SK-N-SH (cell line): Measurements from ENCODE around the gene ACER3. TPM values are rescaled to one million over a fixed set of nuclear protein-coding genes. Genes with fewer than 3 reads are reported as not detected.

ENCODE experiments used
- CTCF ChIA-PET: fragments of 300-600, 350-600 bp; formaldehyde crosslinking; extraction: SDS; loops from one replicate; lab custom pipeline; 2021; lab: Yijun Ruan, JAX
- POLR2A ChIA-PET: fragments of 350-600 bp; sonication (Branson Sonifier 250); formaldehyde crosslinking; extraction: SDS; loops from one replicate; lab custom pipeline; 2020; ENCODE audit warnings: antibody characterized with exemption, inconsistent platforms; lab: Yijun Ruan, JAX
- DNase-seq: peaks from one replicate; pipeline ENCODE4 v3.0.0; 2012
- H2AFZ ChIP-seq: fragments of 200-600 bp; sonication (generic); 2 replicates; pipeline ENCODE4 v1.8.1; 2016; ENCODE audit warnings: antibody characterized with exemption, mild to moderate bottlenecking, low read depth
- H3F3A ChIP-seq: fragments of 200-600 bp; sonication (generic); replicated peaks from 2 replicates; pipeline ENCODE3; 2016; ENCODE audit warnings: antibody characterized with exemption, mild to moderate bottlenecking; ENCODE audit not compliant: insufficient read depth
- H3K27ac ChIP-seq, 2 experiments: fragments of 200-500 bp in 1 of 2; fragments of 200-600 bp in 1 of 2; sonication (Bioruptor generic) in 1 of 2; sonication (generic), shearing (Covaris generic) in 1 of 2; 2 replicates each; pipeline versions ENCODE4 v1.5.1 to v1.6.1; 2014 to 2016; ENCODE audit warnings: low read depth in 2 of 2, inconsistent platforms in 1 of 2, low read length in 1 of 2, mild to moderate bottlenecking in 1 of 2, mixed read lengths in 1 of 2
- H3K27me3 ChIP-seq: fragments of 200-600 bp; sonication (generic), shearing (Covaris generic); 2 replicates; pipeline ENCODE4 v1.6.1; 2016; ENCODE audit warnings: mixed run types; ENCODE audit not compliant: insufficient read depth
- H3K36me3 ChIP-seq, 2 experiments: fragments of 200-500 bp in 1 of 2; fragments of 200-600 bp in 1 of 2; sonication (Bioruptor generic) in 1 of 2; sonication (generic) in 1 of 2; replicated peaks in 1 of 2; 2 replicates each; pipeline versions ENCODE3 to v1.5.1; 2014 to 2016; ENCODE audit warnings: low read length in 1 of 2, mild to moderate bottlenecking in 1 of 2; ENCODE audit not compliant: insufficient read depth in 2 of 2, control insufficient read depth in 1 of 2
- H3K4me1 ChIP-seq, 2 experiments: fragments of 200-500 bp in 1 of 2; fragments of 200-600 bp in 1 of 2; sonication (Bioruptor generic) in 1 of 2; sonication (generic), shearing (Covaris generic) in 1 of 2; 2 replicates each; pipeline versions ENCODE4 v1.5.1 to v1.6.1; 2014 to 2016; ENCODE audit warnings: low read depth in 1 of 2, low read length in 1 of 2, mixed run types in 1 of 2; ENCODE audit not compliant: insufficient read depth in 2 of 2, control insufficient read depth in 1 of 2
- H3K4me2 ChIP-seq: fragments of 200-600 bp; sonication (generic), shearing (Covaris generic); 2 replicates; pipeline ENCODE4 v1.6.1; 2017; ENCODE audit warnings: mixed run types
- H3K4me3 ChIP-seq, 2 experiments: fragments of 200-500 bp in 1 of 2; fragments of 200-600 bp in 1 of 2; sonication (Bioruptor generic) in 1 of 2; sonication (generic), shearing (Covaris generic) in 1 of 2; 2 replicates each; pipeline versions ENCODE4 v1.5.1 to v1.8.1; 2014 to 2016; ENCODE audit warnings: low read depth in 2 of 2, inconsistent platforms in 1 of 2, low read length in 1 of 2, mild to moderate bottlenecking in 1 of 2, mixed read lengths in 1 of 2, moderate library complexity in 1 of 2
- H3K79me2 ChIP-seq: fragments of 200-600 bp; sonication (generic); 2 replicates; pipeline ENCODE4 v1.8.1; 2017; ENCODE audit warnings: mild to moderate bottlenecking; ENCODE audit not compliant: insufficient read depth
- H3K9ac ChIP-seq: fragments of 200-600 bp; sonication (generic); 2 replicates; pipeline ENCODE4 v1.6.1; 2017; ENCODE audit warnings: mixed run types
- H3K9me2 ChIP-seq: fragments of 200-600 bp; sonication (generic); 2 replicates; pipeline ENCODE4 v1.6.1; 2017; ENCODE audit warnings: mixed run types
- H3K9me3 ChIP-seq: fragments of 200-600 bp; sonication (generic); 2 replicates; pipeline ENCODE4 v1.6.1; 2017; ENCODE audit warnings: mixed run types, mild to moderate bottlenecking, moderate library complexity
- H4K20me1 ChIP-seq: fragments of 200-600 bp; sonication (generic); 2 replicates; pipeline ENCODE4 v1.6.1; 2017; ENCODE audit warnings: mild to moderate bottlenecking, mixed run types; ENCODE audit not compliant: insufficient read depth
- CHD2 ChIP-seq: fragments of 150-350 bp; IDR thresholded peaks from 2 replicates; pipeline ENCODE4 v1.6.1; 2018; ENCODE audit warnings: low read length; ENCODE audit not compliant: partially characterized antibody
- EZH2phosphoT487 ChIP-seq: fragments of 200-600 bp; sonication (generic); IDR thresholded peaks from 2 replicates; pipeline ENCODE4 v1.6.1; 2017; ENCODE audit warnings: low read depth, mixed run types, mild to moderate bottlenecking, antibody characterized with exemption, moderate library complexity, borderline replicate concordance
- GABPA ChIP-seq: IDR thresholded peaks from 2 replicates; pipeline ENCODE4 v1.4.0; 2012; ENCODE audit warnings: low read depth, mild to moderate bottlenecking
- GATA2 ChIP-seq: sonication (generic); formaldehyde crosslinking; IDR thresholded peaks from 2 replicates; pipeline ENCODE4 v1.5.0; 2020; ENCODE audit warnings: mild to moderate bottlenecking, missing genetic modification reagents
- IRF3 ChIP-seq: fragments of 150-350 bp; IDR thresholded peaks from 2 replicates; pipeline ENCODE4 v1.6.1; 2016; ENCODE audit warnings: mild to moderate bottlenecking, low read depth, low read length
- MAX ChIP-seq: IDR thresholded peaks from 2 replicates; pipeline ENCODE4 v1.4.0; 2012; ENCODE audit warnings: low read depth
- NFIC ChIP-seq: IDR thresholded peaks from 2 replicates; pipeline ENCODE4 v1.4.0; 2012; ENCODE audit warnings: borderline replicate concordance
- NRF1 ChIP-seq: IDR thresholded peaks from 2 replicates; pipeline ENCODE4 v1.6.1; 2012; ENCODE audit warnings: low read depth, mild to moderate bottlenecking, low read length
- RAD21 ChIP-seq: IDR thresholded peaks from 2 replicates; pipeline ENCODE4 v1.6.1; 2012; ENCODE audit warnings: mild to moderate bottlenecking, low read length
- RXRA ChIP-seq: IDR thresholded peaks from 2 replicates; pipeline ENCODE4 v1.4.0; 2012; ENCODE audit warnings: low read depth, mild to moderate bottlenecking, borderline replicate concordance
- SMC3 ChIP-seq: IDR thresholded peaks from 2 replicates; pipeline ENCODE4 v1.6.1; 2012; ENCODE audit warnings: low read depth, low read length, improper control_type of control experiment
- TAF1 ChIP-seq: IDR thresholded peaks from 2 replicates; pipeline ENCODE4 v1.6.1; 2012; ENCODE audit warnings: low read depth, mild to moderate bottlenecking, low read length, moderate library complexity, borderline replicate concordance
- YY1 ChIP-seq: IDR thresholded peaks from 2 replicates; pipeline ENCODE4 v1.4.0; 2012; ENCODE audit warnings: low read depth, mild to moderate bottlenecking
- ZBTB33 ChIP-seq: IDR thresholded peaks from 2 replicates; pipeline ENCODE4 v1.4.0; 2012; ENCODE audit warnings: low read depth, borderline replicate concordance
- WGBS: methylation state at CpG from one replicate; pipeline ENCODE4 v1.1.6; 2017; ENCODE audit warnings: low lambda C conversion rate; 5-methylcytosine and 5-hydroxymethylcytosine counted together
- polyA plus RNA-seq, 3 experiments: library from polyadenylated mRNA; depleted of rRNA; stranded (reverse); fragments of >200 nt; gene quantifications; 2 replicates each; pipeline ENCODE4 v1.2.3, GENCODE V29; 2012

ACER3 gene
- polyA plus RNA-seq, 1 of the 3 experiments (the other 2 are of a cell fraction), result 5.4 TPM

GRCh38 chr11:77074626-77075221 lies 214.0 kb downstream of the ACER3 start:
- Histone ChIP-seq H3K4me3 (no peak overlapping the region), H3K27ac (peak overlapping the region; percentile 94 to 97), H3F3A (peaks cover 42% of the 10 kb centered on the region), H2AFZ (0 out of 2 replicates have a peak overlapping the region, but pooled peaks have one; percentile 40), H3K79me2 (peaks cover 79% of the 10 kb centered on the region), H3K27me3 (no peaks in the 10 kb centered on the region), H3K9me2 (no peaks in the 10 kb centered on the region), H3K36me3 (peaks cover 0 to 16% of the 10 kb centered on the region in 2 experiments), H3K4me1 (peaks cover 38 to 53% of the 10 kb centered on the region in 2 experiments; a peak in 3 of 4 replicates), H4K20me1 (no peaks in the 10 kb centered on the region), H3K4me2 (peak overlapping the region; percentile 95), H3K9me3 (no peaks in the 10 kb centered on the region), H3K9ac (peak overlapping the region; percentile 60)
- CTCF ChIA-PET, result interaction anchor here (1.4 to 4.1 kb wide), 4 partner anchors 16 to 474 kb away, joined by 3 to 66 read pairs (median 16); no protein-coding TSS in a partner anchor
- no peak for DNase-seq
- 83% methylated on average over 12 of the region's 15 CpGs for WGBS
- POLR2A ChIA-PET, result interaction anchor here (0.8 kb wide), 1 partner anchor 292 kb away, joined by 3 read pairs; no protein-coding TSS in a partner anchor
- TF ChIP-seq ZBTB33, result no peak
- TF ChIP-seq IRF3, result no peak
- no peak for TF ChIP-seq NFIC
- TF ChIP-seq MAX, result no peak
- TF ChIP-seq TAF1, result no peak
- no peak for TF ChIP-seq SMC3
- TF ChIP-seq NRF1, result no peak
- no peak for TF ChIP-seq RAD21
- no peak for TF ChIP-seq EZH2phosphoT487
- TF ChIP-seq YY1, result no peak
- TF ChIP-seq CHD2, result no peak
- no peak for TF ChIP-seq GATA2
- no peak for TF ChIP-seq GABPA
- TF ChIP-seq RXRA, result no peak
